Ishikawa (cell line): Measurements from ENCODE around the gene LRFN2.

Experiments used
- CEBPB ChIP-seq: IDR thresholded peaks from 2 replicates; pipeline ENCODE4 v1.6.1; 2012
- CREB1 ChIP-seq: IDR thresholded peaks from 2 replicates; pipeline ENCODE4 v1.6.1; 2012; ENCODE audit warnings: low read depth
- EGR1 ChIP-seq: IDR thresholded peaks from 2 replicates; pipeline ENCODE4 v1.6.1; 2012
- EP300 ChIP-seq: IDR thresholded peaks from 2 replicates; pipeline ENCODE4 v1.6.1; 2012; ENCODE audit warnings: borderline replicate concordance
- FOXM1 ChIP-seq: IDR thresholded peaks from 2 replicates; pipeline ENCODE4 v1.6.1; 2012; ENCODE audit warnings: low read depth, borderline replicate concordance
- NFIC ChIP-seq: IDR thresholded peaks from 2 replicates; pipeline ENCODE4 v1.6.1; 2012
- RAD21 ChIP-seq: IDR thresholded peaks from 2 replicates; pipeline ENCODE4 v1.6.1; 2012; ENCODE audit warnings: low read depth
- TAF1 ChIP-seq: IDR thresholded peaks from 2 replicates; pipeline ENCODE4 v1.6.1; 2012; ENCODE audit warnings: low read depth, mild to moderate bottlenecking
- TCF12 ChIP-seq: IDR thresholded peaks from 2 replicates; pipeline ENCODE4 v1.6.1; 2012; ENCODE audit warnings: low read depth
- TEAD4 ChIP-seq: IDR thresholded peaks from 2 replicates; pipeline ENCODE4 v1.6.1; 2012
- USF1 ChIP-seq: IDR thresholded peaks from 2 replicates; pipeline ENCODE4 v1.6.1; 2012
- YY1 ChIP-seq: IDR thresholded peaks from 2 replicates; pipeline ENCODE4 v1.6.1; 2012; ENCODE audit warnings: low read depth
- ZBTB7A ChIP-seq: IDR thresholded peaks from 2 replicates; pipeline ENCODE4 v1.6.1; 2012; ENCODE audit warnings: low read depth
- TF ChIP-seq, protein P1 (sequence below): IDR thresholded peaks from 2 replicates; pipeline ENCODE4 v1.6.1; 2012; ENCODE audit warnings: low read depth, mild to moderate bottlenecking
- TF ChIP-seq, protein P2 (sequence below): IDR thresholded peaks from 2 replicates; pipeline ENCODE4 v1.6.1; 2012

The LRFN2 gene

GRCh38 chr6:40411881-40412280 is 175.3 kb downstream of the LRFN2 start:
- TF ChIP-seq CREB1 (no peak), EGR1 (no peak), RAD21 (no peak), TEAD4 (no peak), EP300 (no peak), YY1 (no peak), CEBPB (no peak), NFIC (no peak), USF1 (no peak), ZBTB7A (no peak), TCF12 (no peak), FOXM1 (no peak), TAF1 (no peak)
- TF ChIP-seq, protein P1, sequence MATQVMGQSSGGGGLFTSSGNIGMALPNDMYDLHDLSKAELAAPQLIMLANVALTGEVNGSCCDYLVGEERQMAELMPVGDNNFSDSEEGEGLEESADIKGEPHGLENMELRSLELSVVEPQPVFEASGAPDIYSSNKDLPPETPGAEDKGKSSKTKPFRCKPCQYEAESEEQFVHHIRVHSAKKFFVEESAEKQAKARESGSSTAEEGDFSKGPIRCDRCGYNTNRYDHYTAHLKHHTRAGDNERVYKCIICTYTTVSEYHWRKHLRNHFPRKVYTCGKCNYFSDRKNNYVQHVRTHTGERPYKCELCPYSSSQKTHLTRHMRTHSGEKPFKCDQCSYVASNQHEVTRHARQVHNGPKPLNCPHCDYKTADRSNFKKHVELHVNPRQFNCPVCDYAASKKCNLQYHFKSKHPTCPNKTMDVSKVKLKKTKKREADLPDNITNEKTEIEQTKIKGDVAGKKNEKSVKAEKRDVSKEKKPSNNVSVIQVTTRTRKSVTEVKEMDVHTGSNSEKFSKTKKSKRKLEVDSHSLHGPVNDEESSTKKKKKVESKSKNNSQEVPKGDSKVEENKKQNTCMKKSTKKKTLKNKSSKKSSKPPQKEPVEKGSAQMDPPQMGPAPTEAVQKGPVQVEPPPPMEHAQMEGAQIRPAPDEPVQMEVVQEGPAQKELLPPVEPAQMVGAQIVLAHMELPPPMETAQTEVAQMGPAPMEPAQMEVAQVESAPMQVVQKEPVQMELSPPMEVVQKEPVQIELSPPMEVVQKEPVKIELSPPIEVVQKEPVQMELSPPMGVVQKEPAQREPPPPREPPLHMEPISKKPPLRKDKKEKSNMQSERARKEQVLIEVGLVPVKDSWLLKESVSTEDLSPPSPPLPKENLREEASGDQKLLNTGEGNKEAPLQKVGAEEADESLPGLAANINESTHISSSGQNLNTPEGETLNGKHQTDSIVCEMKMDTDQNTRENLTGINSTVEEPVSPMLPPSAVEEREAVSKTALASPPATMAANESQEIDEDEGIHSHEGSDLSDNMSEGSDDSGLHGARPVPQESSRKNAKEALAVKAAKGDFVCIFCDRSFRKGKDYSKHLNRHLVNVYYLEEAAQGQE, result no peak
- TF ChIP-seq, protein P2, sequence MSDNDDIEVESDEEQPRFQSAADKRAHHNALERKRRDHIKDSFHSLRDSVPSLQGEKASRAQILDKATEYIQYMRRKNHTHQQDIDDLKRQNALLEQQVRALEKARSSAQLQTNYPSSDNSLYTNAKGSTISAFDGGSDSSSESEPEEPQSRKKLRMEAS, result no peak

- no peak for TF ChIP-seq YY1
- TF ChIP-seq CEBPB, result no peak
- no peak for TF ChIP-seq EGR1
- TF ChIP-seq, protein P1, result no peak
Observed at GRCh38 chr6:40410821-40411220, 176.3 kb downstream of the LRFN2 start.

DNA sequence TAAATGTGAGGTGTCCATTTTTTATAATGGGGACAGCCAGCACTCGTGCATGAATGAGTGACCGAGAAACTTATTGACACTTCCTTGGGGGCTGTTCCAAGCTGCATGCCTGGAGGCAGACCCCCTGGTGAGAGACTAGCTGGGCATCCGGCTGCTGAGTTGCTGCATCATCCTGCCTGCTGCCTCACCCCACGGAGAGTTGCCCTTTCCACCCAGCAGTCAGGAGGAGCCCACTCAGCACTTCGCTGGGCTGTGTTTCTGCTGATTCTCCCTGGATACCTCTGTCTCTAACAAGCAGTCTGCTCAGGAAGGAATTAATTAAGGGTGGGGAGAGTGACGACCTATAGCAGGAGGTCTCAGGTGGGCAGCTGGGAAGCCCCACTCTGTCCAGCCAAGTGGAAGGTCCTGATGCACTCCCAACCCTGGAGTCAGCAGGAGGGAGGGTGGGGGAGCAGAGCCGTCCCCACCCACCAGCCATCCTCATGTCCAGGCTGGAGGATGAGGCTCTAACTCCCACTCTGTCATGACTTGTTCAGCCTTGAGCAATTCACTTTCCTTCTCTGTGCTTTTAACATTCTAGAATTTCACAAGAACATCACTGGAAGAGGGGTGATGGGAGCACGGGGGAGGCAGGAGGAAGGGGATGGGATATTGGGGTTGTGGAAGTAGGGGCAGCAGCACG is 177.3 kb downstream of the LRFN2 start:
- TF ChIP-seq, protein P2, result no peak
- TF ChIP-seq CEBPB, result no peak
- TF ChIP-seq YY1, result no peak
- TF ChIP-seq CREB1, result no peak
- TF ChIP-seq USF1, result no peak
- no peak for TF ChIP-seq ZBTB7A
- no peak for TF ChIP-seq TAF1
- no peak for TF ChIP-seq EGR1
- TF ChIP-seq, protein P1, result no peak
- TF ChIP-seq FOXM1, result no peak
- TF ChIP-seq TCF12, result no peak
- no peak for TF ChIP-seq RAD21

DNA sequence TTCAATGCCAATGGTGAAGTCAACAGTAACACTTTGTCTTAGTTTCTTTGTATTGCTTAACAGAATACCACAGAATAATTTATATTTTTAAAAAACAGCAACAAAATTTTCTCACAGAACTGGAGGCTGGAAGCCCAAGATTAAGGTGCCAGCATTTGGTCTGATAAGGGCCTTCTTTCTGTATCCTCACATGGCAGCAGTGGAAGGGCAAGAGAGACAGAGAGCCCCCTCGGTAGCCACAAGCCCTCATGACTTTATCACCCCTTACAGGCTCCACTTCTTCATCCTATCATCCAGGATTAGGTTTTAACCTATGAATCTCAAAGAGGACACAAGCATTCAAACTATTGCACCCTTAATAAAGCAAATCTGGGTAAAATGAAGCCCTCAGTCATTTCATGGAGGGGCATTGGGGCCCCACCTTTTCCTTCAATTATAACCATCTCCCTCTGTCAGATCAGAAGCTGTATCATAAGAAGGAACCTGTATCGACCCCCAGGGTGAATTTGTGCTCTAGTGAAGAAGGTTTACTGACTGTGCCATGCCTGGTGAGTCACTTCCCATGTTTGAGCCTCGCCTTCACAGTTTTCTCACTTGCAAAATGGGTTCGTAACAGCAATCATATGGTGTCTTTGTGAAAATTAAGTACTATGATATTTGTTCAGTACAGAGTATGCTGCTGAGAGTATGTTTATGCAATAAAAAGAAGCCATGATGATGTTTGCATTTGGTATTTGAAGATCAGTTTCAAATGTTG is 178.2 kb downstream of the LRFN2 start:
- TF ChIP-seq, protein P2, result no peak
